ENCODE data around the gene DNAJC30.
A peak's percentile ranks its signal among the peaks of the same experiment; 100 is the strongest.

The DNAJC30 gene

GRCh38 chr7:73683056-73683787 is at the start of gene DNAJC30, which contains the start of gene BUD23:
Gene DNAJC30, minus strand, starts transcription at chr7:73683453. Its CDS starts 30 bp downstream, at chr7:73683423.
Gene BUD23, plus strand, starts transcription at chr7:73683597. Its CDS starts 29 bp downstream, at chr7:73683626.
- Histone ChIP-seq H3K79me2 (peaks cover 48% of the 10 kb centered on the region), H3K4me3 (ENCODE audit: low read depth, low read length) (peak within 1 kb of the TSS; percentile 93), H2AFZ (peak within 1 kb of the TSS; percentile 86), H3K27ac (peak within 1 kb of the TSS; percentile 94), H3K4me1 (peaks cover 15% of the 10 kb centered on the region), H3K4me2 (ENCODE audit: low read length) (peak within 1 kb of the TSS; percentile 87), H3K9me3 (ENCODE audit: control insufficient read depth, low read length) (no peaks in the 10 kb centered on the region), H3K36me3 (ENCODE audit: control insufficient read depth, insufficient read depth, low read length) (no peaks in the 10 kb centered on the region), H3K9ac (peak within 1 kb of the TSS; percentile 91), H3K27me3 (ENCODE audit: control insufficient read depth, insufficient read depth, low read length) (no peaks in the 10 kb centered on the region)
- TF ChIP-seq CTCF (IDR thresholded peaks at IDR 0.05) = no peak

- Histone ChIP-seq H3K36me3 (ENCODE audit: control insufficient read depth, insufficient read depth, low read length) (no peaks in the 10 kb centered on the region), H3K27ac (no peak overlapping the region), H3K27me3 (ENCODE audit: control insufficient read depth, insufficient read depth, low read length) (no peaks in the 10 kb centered on the region), H3K79me2 (no peaks in the 10 kb centered on the region), H3K4me3 (ENCODE audit: low read depth, low read length) (no peak overlapping the region), H3K9me3 (ENCODE audit: control insufficient read depth, low read length) (no peaks in the 10 kb centered on the region), H3K9ac (no peak overlapping the region), H2AFZ (no peak overlapping the region), H3K4me2 (ENCODE audit: low read length) (no peak overlapping the region), H3K4me1 (peaks cover 2% of the 10 kb centered on the region)
- no peak for TF ChIP-seq CTCF (IDR thresholded peaks at IDR 0.05)
These were observed 49.1 kb upstream of the DNAJC30 start for GRCh38 chr7:73732397-73732796.

GRCh38 chr7:73730485-73730884 is 47.2 kb upstream of the DNAJC30 start:
- Histone ChIP-seq H3K4me2 (ENCODE audit: low read length) (no peak overlapping the region), H2AFZ (no peak overlapping the region), H3K9me3 (ENCODE audit: control insufficient read depth, low read length) (no peaks in the 10 kb centered on the region), H3K79me2 (no peaks in the 10 kb centered on the region), H3K27me3 (ENCODE audit: control insufficient read depth, insufficient read depth, low read length) (no peaks in the 10 kb centered on the region), H3K36me3 (ENCODE audit: control insufficient read depth, insufficient read depth, low read length) (no peaks in the 10 kb centered on the region), H3K27ac (no peak overlapping the region), H3K9ac (no peak overlapping the region), H3K4me1 (no peaks in the 10 kb centered on the region), H3K4me3 (ENCODE audit: low read depth, low read length) (no peak overlapping the region)
- TF ChIP-seq CTCF (IDR thresholded peaks at IDR 0.05) = no peak

GRCh38 chr7:73728551-73728950 is 45.3 kb upstream of the DNAJC30 start:
- Histone ChIP-seq H3K79me2 (no peaks in the 10 kb centered on the region), H3K4me2 (ENCODE audit: low read length) (no peak overlapping the region), H3K4me1 (no peaks in the 10 kb centered on the region), H3K27ac (no peak overlapping the region), H3K4me3 (ENCODE audit: low read depth, low read length) (no peak overlapping the region), H3K36me3 (ENCODE audit: control insufficient read depth, insufficient read depth, low read length) (no peaks in the 10 kb centered on the region), H3K9ac (no peak overlapping the region), H2AFZ (no peak overlapping the region), H3K9me3 (ENCODE audit: control insufficient read depth, low read length) (no peaks in the 10 kb centered on the region), H3K27me3 (ENCODE audit: control insufficient read depth, insufficient read depth, low read length) (no peaks in the 10 kb centered on the region)
- TF ChIP-seq CTCF (IDR thresholded peaks at IDR 0.05) = no peak

- H3K4me1 ChIP-seq = no peaks in the 10 kb centered on the region
- no peak overlapping the region for H3K27ac ChIP-seq
- no peak overlapping the region for H3K4me2 ChIP-seq (ENCODE audit: low read length)
- H3K36me3 ChIP-seq (ENCODE audit: control insufficient read depth, insufficient read depth, low read length) = no peaks in the 10 kb centered on the region
- H3K9ac ChIP-seq = no peak overlapping the region
- no peaks in the 10 kb centered on the region for H3K9me3 ChIP-seq (ENCODE audit: control insufficient read depth, low read length)
- no peaks in the 10 kb centered on the region for H3K27me3 ChIP-seq (ENCODE audit: control insufficient read depth, insufficient read depth, low read length)
- no peak overlapping the region for H2AFZ ChIP-seq
- H3K79me2 ChIP-seq = no peaks in the 10 kb centered on the region
- TF ChIP-seq CTCF (IDR thresholded peaks at IDR 0.05) = no peak
- H3K4me3 ChIP-seq (ENCODE audit: low read depth, low read length) = no peak overlapping the region
These were observed 44.7 kb upstream of the DNAJC30 start for GRCh38 chr7:73727952-73728351.
